Activated gamma-delta T cell (primary cell): ENCODE measurements around the gene ZFAND4.
"Not testable (repeated sequence)": the region's sequence is repeated elsewhere in the genome, so short reads cannot be mapped to it uniquely, and the experiment has no call there.

Source experiments
- DNase-seq: peaks from one replicate; lab custom pipeline; 2025; lab: John Stamatoyannopoulos, UW

The ZFAND4 gene

DNA sequence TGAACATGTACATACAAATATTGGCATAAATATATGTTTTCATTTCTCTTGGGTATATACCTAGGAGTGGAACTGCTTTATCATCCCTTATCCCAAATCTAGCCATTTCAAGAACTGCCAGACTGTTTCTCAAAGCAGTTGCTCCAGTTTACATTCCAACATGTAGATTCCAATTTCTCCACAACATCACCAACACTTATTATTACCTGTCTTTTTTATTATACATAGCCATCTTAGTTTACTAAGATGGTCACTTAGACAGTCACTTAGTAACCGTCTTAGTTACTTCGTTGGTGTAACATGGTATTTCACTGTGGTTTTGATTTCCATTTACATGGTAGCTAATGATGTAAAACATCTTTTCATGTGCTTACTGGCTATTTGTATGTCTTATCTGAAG, 82.7 kb downstream of the ZFAND4 start:
- DNase-seq: no peak

GRCh38 chr10:45589009-45589408, 83.6 kb downstream of the ZFAND4 start:
- DNase-seq: no peak

- no peak for DNase-seq
Observed at GRCh38 chr10:45586028-45586824, 86.3 kb downstream of the ZFAND4 start.

DNA sequence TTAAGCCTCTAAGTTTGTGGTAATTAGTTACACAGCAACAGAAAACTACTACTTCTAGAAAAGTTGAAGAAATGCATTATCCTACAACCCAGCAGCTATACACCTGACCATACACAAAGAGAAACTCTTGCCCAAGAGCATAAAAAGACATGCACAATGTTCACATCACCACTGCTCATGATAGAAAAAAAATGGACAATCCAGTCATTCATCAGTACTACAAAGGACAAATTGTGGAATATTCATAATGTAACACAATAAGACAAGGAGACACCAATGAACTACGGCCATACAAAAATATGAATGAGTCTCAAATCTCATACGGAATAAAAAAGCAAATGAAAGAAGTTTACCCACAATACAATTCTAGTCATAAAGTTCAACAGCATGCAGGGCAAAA, 87.4 kb downstream of the ZFAND4 start:
- no peak for DNase-seq

DNA sequence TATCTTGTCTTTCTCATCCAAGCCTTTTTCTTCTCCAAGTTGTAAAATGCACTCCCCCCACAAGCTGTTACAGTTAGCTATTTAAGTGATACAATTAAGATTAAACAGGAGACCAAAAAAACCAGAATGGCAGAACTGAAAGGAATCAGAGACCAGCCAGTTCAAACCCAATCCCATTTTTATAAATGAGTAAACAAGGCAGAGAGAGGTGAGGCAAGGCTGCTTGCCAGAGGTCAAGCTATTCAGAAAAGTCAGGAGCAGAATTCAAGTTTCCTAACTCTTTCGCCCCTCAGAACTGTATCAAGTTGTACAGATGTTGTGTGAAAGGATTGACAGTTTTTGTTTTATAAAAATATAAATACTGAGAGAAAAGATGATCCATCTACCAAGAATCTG, 90.2 kb downstream of the ZFAND4 start:
- no peak for DNase-seq

DNA sequence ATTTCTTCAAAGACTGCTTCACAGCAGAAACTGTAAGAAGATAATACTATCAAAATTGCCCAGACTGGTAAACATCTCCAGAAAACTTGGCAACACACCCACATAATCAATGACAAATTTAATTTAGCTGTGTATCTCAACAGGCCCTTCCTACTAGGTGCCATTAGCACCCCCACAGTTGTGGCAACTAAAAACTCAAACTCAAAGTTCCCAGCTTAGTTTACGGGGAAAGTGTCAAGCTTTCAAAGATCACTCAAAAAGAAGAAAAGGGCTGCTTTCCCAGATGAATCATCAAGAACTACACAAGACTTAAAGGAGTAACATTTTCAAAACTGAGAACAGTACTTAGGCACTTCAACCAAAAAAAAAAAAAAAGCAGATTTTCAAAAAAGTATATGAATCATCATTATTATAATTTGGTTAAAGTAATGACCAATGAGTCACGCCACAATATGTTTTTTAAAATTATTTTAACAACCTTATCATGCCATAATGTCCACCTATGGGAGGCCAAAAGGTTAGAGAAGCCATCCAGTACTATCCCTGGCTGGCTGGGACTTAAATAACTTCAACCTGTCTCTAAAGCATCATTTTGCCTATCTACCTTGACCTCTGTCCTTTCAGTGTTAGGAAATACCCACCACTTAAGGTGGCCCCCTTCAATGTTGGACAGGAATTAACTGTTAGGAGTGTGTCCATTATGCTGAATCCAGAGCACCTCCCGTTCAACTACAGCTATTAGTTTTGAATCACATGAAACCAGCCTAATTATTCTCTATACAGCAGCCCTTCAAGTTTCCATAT, 90.8 kb downstream of the ZFAND4 start:
- no peak for DNase-seq

- DNase-seq: no peak
Observed at GRCh38 chr10:45581216-45581549, 91.4 kb downstream of the ZFAND4 start.

GRCh38 chr10:45580371-45581215, 92.0 kb downstream of the ZFAND4 start:
- DNase-seq: no peak

DNA sequence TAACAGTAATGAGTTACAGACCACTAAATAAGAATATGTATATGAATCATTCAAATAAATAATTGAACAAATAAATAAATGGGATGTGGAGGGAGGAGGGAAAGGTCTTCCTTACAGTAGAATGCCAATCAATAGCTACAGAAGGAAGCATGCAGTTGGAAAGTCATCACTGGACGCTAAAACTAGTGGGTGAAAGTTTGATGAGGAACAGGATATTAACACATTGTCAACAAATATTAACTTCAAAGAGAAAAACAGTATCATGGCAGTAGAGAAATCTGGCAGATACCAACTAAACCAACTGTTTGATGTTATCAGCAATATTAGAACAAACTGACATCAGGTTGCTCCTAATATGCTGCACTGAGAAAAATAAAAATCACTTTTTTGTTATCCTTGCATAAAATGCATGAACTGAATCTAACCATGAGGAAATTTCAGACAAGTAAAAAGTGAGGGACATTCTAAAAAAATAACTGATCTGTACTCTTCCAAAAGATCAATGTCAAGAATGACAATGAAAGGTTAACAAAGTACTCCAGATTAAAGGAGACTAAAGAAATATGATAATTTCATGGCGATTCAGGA, 94.1 kb downstream of the ZFAND4 start:
- DNase-seq: no peak

- DNase-seq: no peak
Observed at GRCh38 chr10:45575966-45576597, 96.5 kb downstream of the ZFAND4 start.

- not testable (repeated sequence) for DNase-seq
Observed at GRCh38 chr10:45575032-45575761, 97.4 kb downstream of the ZFAND4 start.

DNA sequence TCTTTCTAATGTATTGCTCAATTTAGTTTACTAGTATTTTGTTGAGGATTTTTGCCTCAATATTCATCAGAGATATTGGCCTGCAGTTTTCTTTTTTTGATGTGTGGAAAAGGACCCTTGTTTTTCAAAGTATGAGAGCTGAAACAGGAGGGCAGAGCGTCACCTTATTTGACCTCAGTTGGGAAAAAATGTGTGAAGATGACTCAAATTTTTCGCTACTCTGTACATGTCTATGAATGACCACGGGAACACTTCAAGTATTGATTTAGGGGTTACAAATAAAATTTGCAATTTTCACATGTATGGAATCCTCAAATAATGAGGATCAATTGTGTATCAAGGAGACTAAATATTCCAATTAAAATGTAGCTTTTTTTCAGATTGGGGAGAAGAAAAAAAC, 103.1 kb downstream of the ZFAND4 start:
- no peak for DNase-seq

GRCh38 chr10:45566415-45566814, 106.2 kb downstream of the ZFAND4 start:
- DNase-seq: no peak
